Smooth muscle cell of the umbilical artery (primary cell): Measurements from ENCODE around the gene FN1. TPM values are rescaled to one million over a fixed set of nuclear protein-coding genes. Genes with fewer than 3 reads are reported as not detected.

ENCODE experiments used
- total RNA-seq: library from RNA; depleted of rRNA; stranded (reverse); fragments of >200 nt; gene quantifications from 2 replicates; pipeline ENCODE4 v1.2.3, GENCODE V29; 2014

FN1 gene
- total RNA-seq: 11,192 and 24,089 TPM in 2 replicates

DNA sequence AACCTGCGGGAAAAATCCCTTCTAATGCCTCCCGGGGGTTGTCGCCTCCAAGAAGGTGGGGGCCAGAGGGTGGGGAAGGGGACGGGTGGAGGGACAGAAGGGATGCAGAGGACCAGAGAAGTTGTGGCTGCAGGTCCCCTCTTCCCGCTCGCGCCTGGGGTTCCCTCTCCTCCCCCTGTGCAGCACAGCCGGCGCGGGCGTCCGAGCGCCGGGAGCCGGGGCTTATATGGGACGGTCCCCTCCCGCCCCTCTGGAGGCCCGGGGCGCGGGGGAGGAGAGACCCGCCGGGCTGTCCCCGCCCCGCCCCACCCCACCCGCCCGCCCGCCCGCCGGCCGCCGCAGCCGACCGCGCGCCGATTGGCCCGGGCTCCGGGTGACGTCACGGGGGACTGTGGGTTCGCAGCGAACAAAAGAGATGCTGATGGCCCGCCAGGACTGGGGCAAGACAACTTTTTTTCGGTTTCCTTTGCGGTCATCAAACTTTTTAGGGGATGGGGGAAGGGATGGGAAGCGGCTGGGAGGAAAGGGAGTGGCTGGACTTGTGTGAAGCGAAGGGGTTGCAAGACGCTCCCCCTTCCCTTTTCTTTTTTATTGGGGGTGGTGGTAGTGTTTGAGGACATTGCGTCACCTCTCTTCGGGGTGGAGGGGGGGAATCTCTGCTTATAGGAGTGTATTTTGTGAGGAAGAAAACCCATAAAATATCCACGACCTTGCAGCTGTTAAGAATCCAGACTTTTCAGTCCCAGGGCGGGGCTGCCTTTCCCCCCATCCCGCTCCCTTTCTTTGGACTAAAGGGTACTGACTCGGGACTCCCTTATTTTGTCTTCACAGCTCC, at the start of gene FN1:
Gene FN1 (minus strand): TSS at position 199 of the 835 bp plus-strand sequence. CDS start 266 bp downstream, outside the sequence.

DNA sequence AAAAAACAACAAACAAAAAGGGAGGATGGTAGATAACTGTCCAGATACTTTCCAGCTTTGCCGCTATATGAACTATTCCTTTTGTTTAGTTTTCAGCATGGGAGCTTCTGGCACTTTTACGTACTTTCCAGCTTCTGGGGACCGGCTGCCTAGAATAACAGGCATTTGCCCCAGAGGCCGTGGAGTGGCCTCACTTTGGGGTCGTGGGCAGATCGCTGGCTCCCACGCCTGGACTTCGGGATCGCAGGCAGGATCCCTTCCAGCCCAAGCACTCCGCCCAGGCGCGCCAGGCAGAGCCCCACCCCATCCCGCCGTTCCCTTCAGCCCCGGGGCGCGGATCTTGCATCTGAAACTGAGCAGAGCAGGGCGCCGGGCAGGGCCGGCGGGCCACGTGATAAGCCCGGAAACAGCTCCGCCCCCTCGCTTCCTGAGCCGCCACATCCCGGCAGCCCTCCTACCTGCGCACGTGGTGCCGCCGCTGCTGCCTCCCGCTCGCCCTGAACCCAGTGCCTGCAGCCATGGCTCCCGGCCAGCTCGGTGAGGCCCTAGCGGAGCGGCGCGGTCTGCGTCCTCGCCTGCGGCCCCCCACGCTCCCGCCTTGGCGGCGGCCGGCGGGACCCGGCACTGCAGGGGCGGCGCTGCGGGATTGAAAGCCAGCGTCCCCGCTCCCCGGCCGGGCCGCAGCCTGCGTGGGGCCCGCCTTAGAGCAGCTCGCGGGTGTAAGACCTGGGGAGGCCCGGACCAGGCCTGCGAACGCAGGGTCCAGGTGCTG, 124.1 kb downstream of the FN1 start, which contains the start of gene ATIC:
Gene ATIC (plus strand): TSS at position 435 of the 772 bp plus-strand sequence. CDS start 84 bp downstream, at position 519.

Other genes starting within 250 kb of the FN1 start
- 37.7 and 53.5 TPM in 2 replicates for gene ATIC, start 124.0 kb downstream of the FN1 start, total RNA-seq